ENCODE results near the gene DLK2. TPM values are rescaled to one million over a fixed set of nuclear protein-coding genes. Genes with fewer than 3 reads are reported as not detected.

The DLK2 gene
- total and polyA plus RNA-seq, 2 donors (not counting 3 experiments of a cell fraction or from before 2014, with no cell fraction given) = 0.36 TPM; not detected in 1

GRCh38 chr6:43432009-43432945 lies 23.1 kb downstream of the DLK2 start:
- FAIRE-seq (no peak), DNase-seq (ENCODE audit: low read depth, low spot score) (no peak)
- no peak overlapping the region for H3K27ac ChIP-seq (ENCODE audit: insufficient read depth, low read depth, low read length)
- H2AFZ ChIP-seq (ENCODE audit: low read depth, low read length) = no peak overlapping the region
- H3K27me3 ChIP-seq (ENCODE audit: control insufficient read depth in 2 of 2, insufficient read depth in 2 of 2, low read length in 2 of 2) = no peaks in the 10 kb centered on the region
- intact Hi-C loops (cut with micrococcal nuclease) = no loop called here
- no peak overlapping the region for H3K4me2 ChIP-seq (ENCODE audit: insufficient read depth, low read length)
- BruUV-seq (replicated peaks) = no TSS peak
- H3K4me3 ChIP-seq (replicated peaks in 1 of 3; ENCODE audit: insufficient read depth in 1 of 3, low read depth in 1 of 3, low read length in 3 of 3) = no peak overlapping the region
- no peaks in the 10 kb centered on the region for H4K20me1 ChIP-seq (replicated peaks; ENCODE audit: control insufficient read depth, extremely low read depth, insufficient read depth, low read length)
- no peaks in the 10 kb centered on the region for H3K9me1 ChIP-seq (replicated peaks; ENCODE audit: control insufficient read depth, extremely low read depth, insufficient read depth, low read length)
- CTCF ChIA-PET = no interaction called here
- no peak overlapping the region for H3K9ac ChIP-seq (replicated peaks; ENCODE audit: extremely low read depth, insufficient read depth, low read length)
- peaks cover 0 to 16% of the 10 kb centered on the region in 2 experiments for H3K36me3 ChIP-seq (ENCODE audit: control insufficient read depth in 2 of 2, extremely low read depth in 1 of 2, insufficient read depth in 2 of 2, low read length in 2 of 2)
- no peak for TF ChIP-seq FOS (IDR thresholded peaks at IDR 0.05; ENCODE audit: borderline replicate concordance, insufficient read depth, low read length)
- TF ChIP-seq MYC (IDR thresholded peaks at IDR 0.05; ENCODE audit: low read depth, low read length) = no peak
- no peak for TF ChIP-seq CTCF (IDR thresholded peaks at IDR 0.05; ENCODE audit: extremely low read depth in 1 of 2, insufficient read depth in 1 of 2, low read depth in 1 of 2, low read length in 2 of 2)
- no peak for TF ChIP-seq JUN (IDR thresholded peaks at IDR 0.05; ENCODE audit: borderline replicate concordance, insufficient read depth, insufficient read length, low read depth)
- no peaks in the 10 kb centered on the region for H3K9me3 ChIP-seq (replicated peaks; ENCODE audit: control insufficient read depth, insufficient read depth, low read length)
- peaks cover 22% of the 10 kb centered on the region for H3K4me1 ChIP-seq (ENCODE audit: control insufficient read depth, extremely low read depth, insufficient read depth, low read length)
- peaks cover 9% of the 10 kb centered on the region for H3K79me2 ChIP-seq (ENCODE audit: control insufficient read depth, insufficient read depth, low read length)
- dilution Hi-C loops (cut with MboI; ENCODE audit: extremely low pct_ligation_motif_present, low sequenced_read_pairs) = no loop called here
- POLR2A ChIA-PET = no interaction called here
